Measurements from ENCODE around the gene SENP6. TPM values are rescaled to one million over a fixed set of nuclear protein-coding genes. Genes with fewer than 3 reads are reported as not detected.

The SENP6 gene
- polyA plus RNA-seq, 1 donor (not counting 4 experiments of a cell fraction or from before 2014, with no cell fraction given), result 41.1 TPM

GRCh38 chr6:75758061-75758460 is 156.4 kb downstream of the SENP6 start:
- H3K4me1 ChIP-seq (ENCODE audit: control insufficient read depth, extremely low read depth, insufficient read depth, low read length), result peaks cover 8% of the 10 kb centered on the region
- no peak for DNase-seq (ENCODE audit: low read depth, low spot score)
- H2AFZ ChIP-seq (ENCODE audit: control insufficient read depth, low read length), result no peak overlapping the region
- no peaks in the 10 kb centered on the region for H3K27me3 ChIP-seq (ENCODE audit: control insufficient read depth, extremely low read depth, insufficient read depth, low read length)
- H3K4me3 ChIP-seq (ENCODE audit: control insufficient read depth in 2 of 3, extremely low read depth in 1 of 3, insufficient read depth in 2 of 3, low read depth in 1 of 3, low read length in 3 of 3), result no peak overlapping the region
- dilution Hi-C loops (cut with MboI; ENCODE audit: extremely low pct_ligation_motif_present, low sequenced_read_pairs), result no loop called here
- peaks cover 60% of the 10 kb centered on the region for H3K79me2 ChIP-seq (ENCODE audit: control insufficient read depth, insufficient read depth, low read length)
- H3K36me3 ChIP-seq (ENCODE audit: control insufficient read depth in 2 of 2, extremely low read depth in 1 of 2, insufficient read depth in 2 of 2, low read length in 2 of 2), result no peaks in the 10 kb centered on the region
- no peaks in the 10 kb centered on the region for H4K20me1 ChIP-seq (ENCODE audit: control insufficient read depth, extremely low read depth, insufficient read depth, low read length)
- H3K27ac ChIP-seq (ENCODE audit: control insufficient read depth, insufficient read depth, low read length), result no peak overlapping the region
- no peak overlapping the region for H3K9ac ChIP-seq (ENCODE audit: control insufficient read depth, extremely low read depth, insufficient read depth, low read length)
- peak; percentile 9 for FAIRE-seq
- H3K4me2 ChIP-seq (ENCODE audit: control insufficient read depth, extremely low read depth, insufficient read depth, low read depth, low read length), result no peak overlapping the region
- TF ChIP-seq CTCF (optimal IDR thresholded peaks at IDR 0.05 in 1 of 3, IDR thresholded peaks at IDR 0.05 in 1 of 3, conservative IDR thresholded peaks at IDR 0.05 in 1 of 3; ENCODE audit: extremely low read depth in 1 of 3, insufficient read depth in 2 of 3, low read length in 3 of 3) (no peak), EZH2 (IDR thresholded peaks at IDR 0.05; ENCODE audit: low read length) (no peak)
- no peaks in the 10 kb centered on the region for H3K9me1 ChIP-seq (ENCODE audit: control insufficient read depth, extremely low read depth, insufficient read depth, low read length)
- no peaks in the 10 kb centered on the region for H3K9me3 ChIP-seq (ENCODE audit: control insufficient read depth, low read depth, low read length)

- dilution Hi-C loops (cut with MboI; ENCODE audit: extremely low pct_ligation_motif_present, low sequenced_read_pairs), result no loop called here
- Histone ChIP-seq H3K4me3 (ENCODE audit: control insufficient read depth in 2 of 3, extremely low read depth in 1 of 3, insufficient read depth in 2 of 3, low read depth in 1 of 3, low read length in 3 of 3) (no peak overlapping the region), H4K20me1 (ENCODE audit: control insufficient read depth, extremely low read depth, insufficient read depth, low read length) (no peaks in the 10 kb centered on the region), H3K9me3 (ENCODE audit: control insufficient read depth, low read depth, low read length) (no peaks in the 10 kb centered on the region), H2AFZ (ENCODE audit: control insufficient read depth, low read length) (no peak overlapping the region), H3K9ac (ENCODE audit: control insufficient read depth, extremely low read depth, insufficient read depth, low read length) (no peak overlapping the region), H3K27me3 (ENCODE audit: control insufficient read depth, extremely low read depth, insufficient read depth, low read length) (no peaks in the 10 kb centered on the region), H3K27ac (ENCODE audit: control insufficient read depth, insufficient read depth, low read length) (no peak overlapping the region), H3K9me1 (ENCODE audit: control insufficient read depth, extremely low read depth, insufficient read depth, low read length) (no peaks in the 10 kb centered on the region), H3K4me1 (ENCODE audit: control insufficient read depth, extremely low read depth, insufficient read depth, low read length) (no peaks in the 10 kb centered on the region), H3K79me2 (ENCODE audit: control insufficient read depth, insufficient read depth, low read length) (peaks cover 62% of the 10 kb centered on the region), H3K4me2 (ENCODE audit: control insufficient read depth, extremely low read depth, insufficient read depth, low read depth, low read length) (no peak overlapping the region), H3K36me3 (ENCODE audit: control insufficient read depth in 2 of 2, extremely low read depth in 1 of 2, insufficient read depth in 2 of 2, low read length in 2 of 2) (peaks cover 0 to 3% of the 10 kb centered on the region in 2 experiments)
- TF ChIP-seq EZH2 (IDR thresholded peaks at IDR 0.05; ENCODE audit: low read length), result no peak
- no peak for TF ChIP-seq CTCF (optimal IDR thresholded peaks at IDR 0.05 in 1 of 3, IDR thresholded peaks at IDR 0.05 in 1 of 3, conservative IDR thresholded peaks at IDR 0.05 in 1 of 3; ENCODE audit: extremely low read depth in 1 of 3, insufficient read depth in 2 of 3, low read length in 3 of 3)
- FAIRE-seq, result no peak
- DNase-seq (ENCODE audit: low read depth, low spot score), result no peak
Observed at GRCh38 chr6:75759207-75759606, 157.5 kb downstream of the SENP6 start.

Measured in keratinocyte (primary cell).